HG02798 (cell line): ENCODE measurements around the gene NAPSA.

Experiments used
- ATAC-seq: cut with Tn5 transposase; IDR thresholded peaks from one replicate; pipeline ENCODE4 v1.9.1; 2021; ENCODE audit warnings: mild to moderate bottlenecking; ENCODE audit not compliant: unreplicated experiment, poor library complexity

NAPSA gene

DNA sequence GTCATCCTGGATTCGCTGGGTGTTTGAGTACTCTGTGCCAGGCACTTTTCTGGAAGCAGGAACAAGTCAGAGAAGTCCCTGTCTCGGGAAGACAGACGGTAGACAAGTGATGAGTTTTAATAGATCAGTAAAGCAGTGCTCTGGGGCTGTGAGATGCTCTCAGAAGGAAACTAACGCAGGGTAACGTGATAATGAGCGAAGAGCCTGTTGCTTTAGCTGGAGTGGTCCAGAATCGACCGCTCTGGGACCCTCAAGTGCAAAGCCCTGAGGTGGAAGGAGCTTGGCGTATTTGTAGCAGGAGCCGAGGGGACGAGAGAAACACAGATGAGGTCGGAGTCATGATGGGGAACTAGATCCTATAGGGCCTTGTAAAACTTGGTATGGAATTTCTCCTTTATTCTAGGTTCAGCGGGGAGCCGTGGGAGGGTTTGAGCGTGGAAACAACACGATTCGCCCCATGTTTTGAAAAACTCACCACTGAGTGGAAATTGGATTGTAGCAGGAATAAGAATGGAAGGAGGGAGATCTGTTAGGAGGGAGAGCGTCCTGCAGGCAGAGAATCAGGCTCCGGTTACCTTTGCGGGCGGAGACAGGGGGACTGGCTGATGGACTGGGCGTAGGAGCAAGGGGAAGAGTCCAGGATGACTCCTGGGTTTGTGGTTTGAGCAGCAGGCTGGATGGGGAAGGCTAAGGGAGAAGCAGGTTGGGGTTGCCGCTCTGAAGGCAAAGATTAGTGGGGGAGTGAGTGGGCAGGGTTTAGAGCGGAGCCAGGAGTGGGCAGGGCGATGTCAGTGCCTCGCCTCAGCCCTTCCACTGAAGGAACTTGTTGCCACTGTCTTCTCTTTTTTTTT is 19.5 kb upstream of the NAPSA start:
- no peak for ATAC-seq

DNA sequence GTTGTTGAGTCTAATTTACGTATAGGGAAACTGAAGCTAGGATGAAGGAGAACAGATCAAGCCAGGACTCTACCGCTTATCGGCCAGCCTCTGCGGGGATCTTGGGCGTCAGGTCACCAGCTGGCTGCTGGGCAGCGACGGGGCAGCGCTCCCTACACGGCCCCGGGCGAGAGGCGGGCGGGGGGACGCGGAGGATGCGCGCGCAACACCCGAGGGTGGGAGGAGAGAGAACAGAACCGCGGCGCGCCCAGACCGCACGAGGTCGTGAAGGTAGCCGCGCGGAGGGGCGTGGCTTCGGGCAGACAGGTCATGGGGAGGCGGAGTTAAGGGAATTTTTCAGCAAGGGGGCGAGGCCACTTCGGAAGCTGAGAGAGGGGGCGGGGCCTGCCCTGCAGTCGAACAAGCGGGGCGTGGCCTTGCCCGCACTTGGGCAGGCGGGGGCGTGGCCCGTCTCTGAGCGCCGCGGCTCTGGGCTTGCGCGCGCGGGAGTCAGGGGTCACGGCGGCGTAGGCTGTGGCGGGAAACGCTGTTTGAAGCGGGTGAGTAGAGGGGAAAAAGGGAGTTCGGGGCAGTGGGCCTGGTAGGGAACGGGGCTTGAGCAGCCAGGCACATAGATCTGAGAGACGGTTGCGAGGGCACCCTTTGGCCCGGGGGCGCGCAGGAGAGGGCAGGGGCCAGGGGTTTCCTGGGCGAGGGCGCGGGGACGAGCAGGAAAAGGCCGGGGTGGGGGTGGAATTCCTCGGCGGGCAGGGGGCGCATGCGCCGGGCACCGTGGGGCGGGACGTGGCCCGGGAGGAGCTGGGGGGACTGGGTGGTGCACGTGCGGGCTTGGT is 18.6 kb upstream of the NAPSA start, which contains the start of gene POLD1:
TSS of gene POLD1 (plus strand) at position 496 of the 833 bp plus-strand sequence. CDS start 14,505 bp downstream, outside the sequence.
- ATAC-seq, result peak; percentile 93

- ATAC-seq, result no peak
Observed at GRCh38 chr19:50383001-50383851, 17.8 kb upstream of the NAPSA start.

DNA sequence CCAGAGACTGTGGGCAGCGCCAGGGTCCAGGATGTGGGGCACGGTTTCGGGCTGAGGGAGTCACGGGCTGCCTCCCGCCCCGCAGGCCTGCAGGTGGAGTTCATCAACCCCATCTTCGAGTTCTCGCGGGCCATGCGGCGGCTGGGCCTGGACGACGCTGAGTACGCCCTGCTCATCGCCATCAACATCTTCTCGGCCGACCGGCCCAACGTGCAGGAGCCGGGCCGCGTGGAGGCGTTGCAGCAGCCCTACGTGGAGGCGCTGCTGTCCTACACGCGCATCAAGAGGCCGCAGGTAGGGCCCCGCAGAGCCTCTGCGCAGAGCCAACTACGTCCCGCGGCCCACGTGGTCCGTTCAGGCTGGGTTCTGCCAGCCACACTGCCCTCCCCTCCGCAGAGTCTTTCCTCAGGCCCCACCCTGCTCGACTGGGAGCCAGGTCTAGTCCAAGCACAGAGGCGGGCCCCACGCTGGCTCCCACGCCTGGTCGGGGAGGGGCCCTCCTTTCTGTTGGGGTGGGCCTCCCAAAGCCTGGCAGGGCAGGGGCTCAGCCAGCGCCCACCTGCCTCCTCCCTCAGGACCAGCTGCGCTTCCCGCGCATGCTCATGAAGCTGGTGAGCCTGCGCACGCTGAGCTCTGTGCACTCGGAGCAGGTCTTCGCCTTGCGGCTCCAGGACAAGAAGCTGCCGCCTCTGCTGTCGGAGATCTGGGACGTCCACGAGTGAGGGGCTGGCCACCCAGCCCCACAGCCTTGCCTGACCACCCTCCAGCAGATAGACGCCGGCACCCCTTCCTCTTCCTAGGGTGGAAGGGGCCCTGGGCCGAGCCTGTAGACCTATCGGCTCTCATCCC is 16.7 kb upstream of the NAPSA start:
- no peak for ATAC-seq

GRCh38 chr19:50380751-50381151 is 15.3 kb upstream of the NAPSA start:
- ATAC-seq, result no peak

DNA sequence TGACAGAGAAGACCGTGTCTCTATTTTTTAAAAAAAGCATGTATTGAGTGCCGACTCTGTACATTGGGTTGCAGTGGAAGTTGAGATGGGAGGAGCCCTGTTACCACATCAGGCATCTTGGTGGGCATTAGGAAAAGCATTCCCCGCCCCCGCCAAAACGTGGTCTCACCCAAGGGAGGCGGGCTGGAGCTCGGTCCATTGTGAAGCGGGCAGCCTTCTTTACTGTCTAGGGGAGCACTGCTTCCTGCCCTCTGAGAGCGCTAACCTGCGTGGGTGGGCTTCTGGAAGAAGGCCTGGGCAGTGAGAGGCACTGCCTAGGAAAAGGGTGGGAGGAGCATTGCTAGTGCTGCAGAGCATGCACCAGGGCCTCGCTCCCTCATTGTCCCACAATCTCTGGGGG is 14.7 kb upstream of the NAPSA start:
- no peak for ATAC-seq

- ATAC-seq, result no peak
Observed at GRCh38 chr19:50379602-50380001, 14.2 kb upstream of the NAPSA start.

- no peak for ATAC-seq
Observed at GRCh38 chr19:50378863-50379236, 13.4 kb upstream of the NAPSA start.

GRCh38 chr19:50378169-50378862 is 12.9 kb upstream of the NAPSA start:
- no peak for ATAC-seq

DNA sequence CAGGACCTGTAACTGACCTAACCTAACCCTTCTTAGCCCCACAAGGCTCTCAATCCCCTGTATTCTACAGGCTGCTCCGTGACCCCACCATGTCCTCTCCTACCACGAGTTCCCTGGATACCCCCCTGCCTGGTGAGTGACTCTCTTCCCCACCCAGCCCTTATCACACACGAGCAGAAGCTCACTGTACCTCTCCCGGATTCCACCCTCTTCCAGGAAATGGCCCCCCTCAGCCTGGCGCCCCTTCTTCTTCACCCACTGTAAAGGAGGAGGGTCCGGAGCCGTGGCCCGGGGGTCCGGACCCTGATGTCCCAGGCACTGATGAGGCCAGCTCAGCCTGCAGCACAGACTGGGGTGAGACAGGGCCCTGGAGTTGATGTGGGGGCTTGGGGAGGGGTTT is 12.1 kb upstream of the NAPSA start:
- ATAC-seq, result no peak

- ATAC-seq, result peak; percentile 10
Observed at GRCh38 chr19:50377051-50377461, 11.6 kb upstream of the NAPSA start.

- ATAC-seq, result peak; percentile 92
Observed at GRCh38 chr19:50376166-50377050, 11.0 kb upstream of the NAPSA start, which contains the start of gene NR1H2. Gene NR1H2 (plus strand): TSS chr19:50376457. CDS start chr19:50377606, 1,149 bp downstream.

DNA sequence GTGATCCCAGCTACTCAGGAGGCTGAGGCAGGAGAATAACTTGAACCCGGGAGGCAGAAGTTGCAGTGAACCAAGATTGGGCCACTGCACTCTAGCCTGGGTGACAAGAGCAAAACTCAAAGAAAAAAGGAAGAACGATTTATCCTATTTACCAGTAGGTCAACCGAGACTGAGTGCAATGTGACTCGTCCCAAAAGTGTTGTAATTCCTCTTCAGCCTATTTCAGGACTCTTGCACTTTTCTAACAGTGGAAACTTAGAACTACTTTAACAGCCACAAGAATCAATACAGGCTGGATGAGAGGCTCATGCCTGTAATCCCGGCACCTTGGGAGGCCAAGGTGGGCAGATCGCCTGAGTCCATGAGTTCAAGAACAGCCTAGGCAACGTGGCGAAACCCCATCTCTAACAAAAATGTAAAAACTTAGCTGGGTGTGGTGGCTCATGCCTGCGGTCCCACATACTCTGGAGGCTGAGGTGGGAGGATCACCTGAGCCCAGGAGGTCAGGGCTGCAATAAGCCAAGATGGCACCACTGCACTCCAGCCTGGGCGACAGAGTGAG is 6.6 kb upstream of the NAPSA start:
- no peak for ATAC-seq

- peak; percentile 66 for ATAC-seq
Observed at GRCh38 chr19:50368649-50369570, 3.5 kb upstream of the NAPSA start.

GRCh38 chr19:50362656-50363424 is 2.6 kb downstream of the NAPSA start:
- ATAC-seq, result no peak

GRCh38 chr19:50362030-50362412 is 3.4 kb downstream of the NAPSA start:
- no peak for ATAC-seq
